Lower leg skin (tissue), 3 donors: ENCODE data around the gene SEC16A.

ENCODE experiments used
- POLR2A ChIP-seq, 2 donors: fragments of 450-650 bp; IDR thresholded peaks; one replicate each; pipeline ENCODE4 v1.6.1; 2016 to 2017; ENCODE audit warnings: antibody characterized with exemption in 2 of 2, mild to moderate bottlenecking in 1 of 2, moderate library complexity in 1 of 2
- TF ChIP-seq, protein P1 (sequence below), 3 donors: fragments of 450-650 bp; IDR thresholded peaks; one replicate each; pipeline ENCODE4 v1.5.1; 2016; ENCODE audit warnings: antibody characterized with exemption in 3 of 3, mild to moderate bottlenecking in 3 of 3, moderate library complexity in 2 of 3

DNA sequence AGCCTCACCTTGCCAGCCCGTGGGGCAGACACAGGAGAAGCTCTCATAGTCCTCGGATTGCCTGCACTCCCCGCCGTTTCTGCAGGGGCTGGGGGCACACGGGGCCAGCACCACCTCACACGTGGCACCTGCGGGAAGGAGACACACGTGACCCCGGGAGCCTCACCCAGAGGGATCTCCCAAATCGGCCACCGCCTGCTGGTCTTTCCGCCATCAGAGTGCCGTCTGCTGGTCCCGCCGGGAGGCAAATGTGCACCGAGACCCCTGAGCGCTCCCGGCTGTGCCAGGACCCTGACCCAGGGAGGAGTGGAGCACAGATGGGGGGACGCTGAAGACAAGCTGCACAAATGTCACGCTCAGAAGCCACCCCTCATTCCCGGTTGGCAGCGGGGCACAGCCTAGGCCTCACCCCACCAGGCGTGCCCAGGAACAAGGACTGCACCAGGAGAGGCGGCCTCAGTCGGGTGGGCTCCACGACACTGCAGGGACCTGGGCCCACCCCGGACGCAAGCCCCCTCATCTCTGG lies 28.4 kb upstream of the SEC16A start:
- TF ChIP-seq, protein P1, sequence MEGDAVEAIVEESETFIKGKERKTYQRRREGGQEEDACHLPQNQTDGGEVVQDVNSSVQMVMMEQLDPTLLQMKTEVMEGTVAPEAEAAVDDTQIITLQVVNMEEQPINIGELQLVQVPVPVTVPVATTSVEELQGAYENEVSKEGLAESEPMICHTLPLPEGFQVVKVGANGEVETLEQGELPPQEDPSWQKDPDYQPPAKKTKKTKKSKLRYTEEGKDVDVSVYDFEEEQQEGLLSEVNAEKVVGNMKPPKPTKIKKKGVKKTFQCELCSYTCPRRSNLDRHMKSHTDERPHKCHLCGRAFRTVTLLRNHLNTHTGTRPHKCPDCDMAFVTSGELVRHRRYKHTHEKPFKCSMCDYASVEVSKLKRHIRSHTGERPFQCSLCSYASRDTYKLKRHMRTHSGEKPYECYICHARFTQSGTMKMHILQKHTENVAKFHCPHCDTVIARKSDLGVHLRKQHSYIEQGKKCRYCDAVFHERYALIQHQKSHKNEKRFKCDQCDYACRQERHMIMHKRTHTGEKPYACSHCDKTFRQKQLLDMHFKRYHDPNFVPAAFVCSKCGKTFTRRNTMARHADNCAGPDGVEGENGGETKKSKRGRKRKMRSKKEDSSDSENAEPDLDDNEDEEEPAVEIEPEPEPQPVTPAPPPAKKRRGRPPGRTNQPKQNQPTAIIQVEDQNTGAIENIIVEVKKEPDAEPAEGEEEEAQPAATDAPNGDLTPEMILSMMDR (IDR thresholded peaks at IDR 0.05), result no peak
- TF ChIP-seq POLR2A (IDR thresholded peaks at IDR 0.05), result no peak
